GM18505 (cell line): ENCODE measurements around the gene COLQ.

Experiments used
- ATAC-seq: cut with Tn5 transposase; IDR thresholded peaks from one replicate; pipeline ENCODE4 v1.9.1; 2021; ENCODE audit not compliant: unreplicated experiment
- POLR2A ChIP-seq: IDR thresholded peaks from 4 replicates; pipeline ENCODE4 v1.6.1; 2011; ENCODE audit warnings: borderline replicate concordance; ENCODE audit not compliant: insufficient read depth, insufficient read length; ENCODE audit errors: extremely low read depth

COLQ gene

GRCh38 chr3:15511156-15511555 lies 10.3 kb downstream of the COLQ start:
- TF ChIP-seq POLR2A, result no peak
- no peak for ATAC-seq

GRCh38 chr3:15510493-15510892 lies 11.0 kb downstream of the COLQ start:
- no peak for ATAC-seq
- TF ChIP-seq POLR2A, result no peak

- no peak for TF ChIP-seq POLR2A
- ATAC-seq, result no peak
Measured at GRCh38 chr3:15506571-15506970, 14.9 kb downstream of the COLQ start.

- no peak for ATAC-seq
Measured at GRCh38 chr3:15505479-15506165, 15.9 kb downstream of the COLQ start.

GRCh38 chr3:15502616-15503015 lies 18.9 kb downstream of the COLQ start:
- TF ChIP-seq POLR2A, result no peak
- ATAC-seq, result no peak

More at GRCh38 chr3:15505479-15506165, 15.9 kb downstream of the COLQ start:
- TF ChIP-seq POLR2A, result no peak

GRCh38 chr3:15501126-15501525 lies 20.4 kb downstream of the COLQ start:
- ATAC-seq, result no peak
- no peak for TF ChIP-seq POLR2A

GRCh38 chr3:15500107-15500724 lies 21.3 kb downstream of the COLQ start:
- ATAC-seq, result no peak

GRCh38 chr3:15499536-15499935 lies 22.0 kb downstream of the COLQ start:
- no peak for ATAC-seq
- TF ChIP-seq POLR2A, result no peak

More at GRCh38 chr3:15500107-15500724, 21.3 kb downstream of the COLQ start:
- no peak for TF ChIP-seq POLR2A

- no peak for ATAC-seq
- TF ChIP-seq POLR2A, result no peak
Measured at GRCh38 chr3:15498431-15499214, 22.9 kb downstream of the COLQ start.

GRCh38 chr3:15497964-15498363 lies 23.5 kb downstream of the COLQ start:
- no peak for ATAC-seq
- no peak for TF ChIP-seq POLR2A

GRCh38 chr3:15496341-15496664 lies 25.2 kb downstream of the COLQ start:
- no peak for ATAC-seq
- no peak for TF ChIP-seq POLR2A

- no peak for TF ChIP-seq POLR2A
- no peak for ATAC-seq
Measured at GRCh38 chr3:15495461-15496340, 25.8 kb downstream of the COLQ start.

- TF ChIP-seq POLR2A, result no peak
- ATAC-seq, result no peak
Measured at GRCh38 chr3:15493436-15493835, 28.1 kb downstream of the COLQ start.
